Measurements from ENCODE around the gene KCNQ1. TPM values are rescaled to one million over a fixed set of nuclear protein-coding genes. Genes with fewer than 3 reads are reported as not detected.

The KCNQ1 gene
- total and polyA plus RNA-seq, 7 donors: 0.48 to 3.1 (median 1.1) TPM

DNA sequence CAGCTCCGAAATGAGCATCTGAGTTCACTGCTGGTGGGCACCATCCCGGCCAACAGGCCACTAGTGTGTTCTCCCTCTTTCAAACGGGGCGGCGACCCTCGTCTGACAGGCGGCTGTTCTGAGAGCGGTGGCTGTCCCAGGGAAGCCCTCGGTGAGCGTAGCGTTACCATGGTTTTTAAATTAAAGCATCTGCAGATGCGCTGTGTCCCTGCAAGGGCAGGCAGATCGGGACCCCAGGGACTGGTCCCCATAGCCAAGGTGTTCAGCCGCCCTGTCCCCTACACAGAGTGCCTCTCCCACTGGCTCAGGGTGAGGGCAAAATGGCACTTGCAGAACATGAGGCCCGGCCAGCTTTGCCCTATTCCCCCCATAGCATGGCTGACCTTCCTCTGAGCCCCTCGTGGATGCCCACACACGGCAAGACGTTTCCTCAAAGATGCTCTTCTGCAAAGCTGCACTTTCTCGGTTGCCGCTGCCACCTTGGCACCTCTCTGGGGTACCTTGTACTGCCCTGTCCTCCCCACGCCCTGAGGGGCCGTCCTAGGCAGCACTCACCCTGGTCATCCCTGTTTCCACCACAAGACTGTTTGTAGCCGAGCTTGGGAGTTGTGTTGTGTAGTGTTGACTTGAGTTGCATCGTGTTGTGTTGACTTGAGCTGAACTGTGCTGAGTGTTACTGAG lies 306.9 kb downstream of the KCNQ1 start:
- 90 to 92% (median 91%) methylated on average over 24 of the region's 24 CpGs for WGBS, 3 donors
- no peaks in the 10 kb centered on the region for H3K36me3 ChIP-seq (ENCODE audit: insufficient read depth in 1 of 2, low read depth in 1 of 2)
- no peaks in the 10 kb centered on the region for H3K9me3 ChIP-seq
- ATAC-seq: no peak
- DNase-seq: peak in 1 of 2 donors; percentile 48
- H3K27ac ChIP-seq: no peak overlapping the region
- TF ChIP-seq, protein P1, sequence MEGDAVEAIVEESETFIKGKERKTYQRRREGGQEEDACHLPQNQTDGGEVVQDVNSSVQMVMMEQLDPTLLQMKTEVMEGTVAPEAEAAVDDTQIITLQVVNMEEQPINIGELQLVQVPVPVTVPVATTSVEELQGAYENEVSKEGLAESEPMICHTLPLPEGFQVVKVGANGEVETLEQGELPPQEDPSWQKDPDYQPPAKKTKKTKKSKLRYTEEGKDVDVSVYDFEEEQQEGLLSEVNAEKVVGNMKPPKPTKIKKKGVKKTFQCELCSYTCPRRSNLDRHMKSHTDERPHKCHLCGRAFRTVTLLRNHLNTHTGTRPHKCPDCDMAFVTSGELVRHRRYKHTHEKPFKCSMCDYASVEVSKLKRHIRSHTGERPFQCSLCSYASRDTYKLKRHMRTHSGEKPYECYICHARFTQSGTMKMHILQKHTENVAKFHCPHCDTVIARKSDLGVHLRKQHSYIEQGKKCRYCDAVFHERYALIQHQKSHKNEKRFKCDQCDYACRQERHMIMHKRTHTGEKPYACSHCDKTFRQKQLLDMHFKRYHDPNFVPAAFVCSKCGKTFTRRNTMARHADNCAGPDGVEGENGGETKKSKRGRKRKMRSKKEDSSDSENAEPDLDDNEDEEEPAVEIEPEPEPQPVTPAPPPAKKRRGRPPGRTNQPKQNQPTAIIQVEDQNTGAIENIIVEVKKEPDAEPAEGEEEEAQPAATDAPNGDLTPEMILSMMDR (IDR thresholded peaks at IDR 0.05): no peak
- no peaks in the 10 kb centered on the region for H3K4me1 ChIP-seq
- no peaks in the 10 kb centered on the region for H3K27me3 ChIP-seq (ENCODE audit: insufficient read depth in 3 of 3, low read length in 2 of 3)
- intact Hi-C loops (cut with DNase I): no loop called here
- H3K4me3 ChIP-seq: no peak overlapping the region

DNA sequence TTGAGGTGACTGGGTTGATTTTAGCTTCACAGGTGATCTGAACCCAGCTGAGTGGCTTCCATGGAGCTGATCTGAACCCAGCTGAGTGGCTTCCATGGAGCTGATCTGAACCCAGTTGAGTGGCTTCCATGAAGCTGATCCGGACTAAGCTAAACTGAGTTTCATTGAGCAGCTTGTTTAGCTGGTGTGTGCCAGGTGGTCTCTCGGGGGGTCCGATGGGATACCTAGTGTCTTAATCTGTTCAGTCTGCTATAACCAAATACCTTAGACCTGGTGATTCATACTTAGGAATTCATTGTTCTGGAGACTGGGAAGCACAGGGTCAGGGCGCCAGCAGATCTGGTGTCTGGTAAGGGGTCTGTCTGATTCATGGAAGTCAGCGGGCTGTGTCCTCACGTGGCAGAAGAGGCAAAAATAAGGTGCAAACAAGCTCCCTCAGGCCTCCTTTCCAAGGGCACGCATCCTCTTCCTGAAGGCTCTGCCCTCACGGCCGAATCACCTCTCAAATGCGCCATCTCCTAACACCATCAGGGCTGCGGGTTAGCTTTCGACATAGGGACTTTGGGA lies 307.5 kb downstream of the KCNQ1 start:
- H3K4me1 ChIP-seq: no peaks in the 10 kb centered on the region
- DNase-seq (no peak), ATAC-seq (no peak)
- peaks cover 5% of the 10 kb centered on the region for H3K9me3 ChIP-seq
- no peaks in the 10 kb centered on the region for H3K27me3 ChIP-seq (ENCODE audit: insufficient read depth in 3 of 3, low read length in 2 of 3)
- WGBS, 3 donors: 94 to 96% (median 95%) methylated on average over 12 of the region's 12 CpGs
- no peaks in the 10 kb centered on the region for H3K36me3 ChIP-seq (ENCODE audit: insufficient read depth in 1 of 2, low read depth in 1 of 2)
- TF ChIP-seq, protein P1 (IDR thresholded peaks at IDR 0.05): no peak
- H3K27ac ChIP-seq: no peak overlapping the region
- intact Hi-C loops (cut with DNase I): no loop called here
- H3K4me3 ChIP-seq: no peak overlapping the region

DNA sequence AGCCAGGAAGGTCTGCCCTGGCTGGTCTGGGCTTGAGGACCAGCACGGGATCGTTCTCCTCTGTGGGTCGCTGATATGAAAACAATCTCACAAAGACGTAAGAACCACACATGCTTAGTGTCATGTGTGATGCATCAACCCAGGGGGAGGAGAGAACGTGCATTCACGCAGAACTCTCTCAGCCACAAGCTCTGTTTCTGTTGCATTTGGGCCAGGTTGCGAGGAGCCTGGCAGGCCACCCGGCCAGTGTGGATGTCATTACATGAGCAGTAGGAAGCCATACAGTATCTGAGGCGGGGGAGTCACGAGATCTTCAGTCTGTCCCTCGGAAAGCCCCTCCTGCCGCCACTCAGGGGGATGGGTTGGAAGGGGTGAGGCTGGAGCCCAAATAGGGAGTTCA lies 308.1 kb downstream of the KCNQ1 start:
- DNase-seq: no peak
- no peaks in the 10 kb centered on the region for H3K4me1 ChIP-seq
- peaks cover 7% of the 10 kb centered on the region for H3K9me3 ChIP-seq
- no peak overlapping the region for H3K27ac ChIP-seq
- H3K27me3 ChIP-seq (ENCODE audit: insufficient read depth in 3 of 3, low read length in 2 of 3): no peaks in the 10 kb centered on the region
- ATAC-seq: no peak
- TF ChIP-seq, protein P1 (IDR thresholded peaks at IDR 0.05): no peak
- intact Hi-C loops (cut with DNase I): no loop called here
- H3K36me3 ChIP-seq (ENCODE audit: insufficient read depth in 1 of 2, low read depth in 1 of 2): no peaks in the 10 kb centered on the region
- no peak overlapping the region for H3K4me3 ChIP-seq
- WGBS, 3 donors: 85 to 91% (median 87%) methylated on average over 12 of the region's 12 CpGs

DNA sequence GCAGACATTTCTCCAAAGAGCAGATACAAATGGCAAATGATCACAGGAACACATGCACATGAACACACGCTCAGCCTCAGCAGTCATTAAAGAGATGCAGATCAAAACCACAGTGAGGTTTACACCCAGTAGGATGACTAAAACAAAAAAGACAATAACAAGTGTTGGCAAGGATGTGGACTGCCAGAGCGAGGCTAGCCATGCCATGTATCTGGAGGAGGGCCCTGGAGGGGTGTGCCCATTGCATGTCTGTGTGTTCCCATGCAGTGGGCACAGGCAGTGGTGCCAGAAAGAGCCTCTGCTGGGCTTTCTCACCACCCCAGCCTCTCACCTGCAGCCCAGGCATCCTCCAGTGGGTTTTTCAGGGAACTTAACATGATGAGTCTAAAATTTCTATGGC lies 309.2 kb downstream of the KCNQ1 start:
- intact Hi-C loops (cut with DNase I): no loop called here
- Histone ChIP-seq H3K27me3 (ENCODE audit: insufficient read depth in 3 of 3, low read length in 2 of 3) (no peaks in the 10 kb centered on the region), H3K4me1 (no peaks in the 10 kb centered on the region), H3K36me3 (ENCODE audit: insufficient read depth in 1 of 2, low read depth in 1 of 2) (no peaks in the 10 kb centered on the region), H3K27ac (no peak overlapping the region), H3K9me3 (peaks cover 7% of the 10 kb centered on the region), H3K4me3 (no peak overlapping the region)
- TF ChIP-seq, protein P1 (IDR thresholded peaks at IDR 0.05): no peak
- 88 to 95% (median 93%) methylated on average over 2 of the region's 2 CpGs for WGBS, 3 donors
- no peak for ATAC-seq
- no peak for DNase-seq

Data from psoas muscle (tissue), 8 donors.